HG03103 (cell line): Measurements from ENCODE around the gene NBR1.
A peak's percentile ranks its signal among the peaks of the same experiment; 100 is the strongest.
"Not testable (repeated sequence)": the region's sequence is repeated elsewhere in the genome, so short reads cannot be mapped to it uniquely, and the experiment has no call there.

Source experiments
- ATAC-seq: cut with Tn5 transposase; IDR thresholded peaks from one replicate; pipeline ENCODE4 v1.9.1; 2021; ENCODE audit warnings: low read depth; ENCODE audit not compliant: unreplicated experiment

NBR1 gene, protein sequence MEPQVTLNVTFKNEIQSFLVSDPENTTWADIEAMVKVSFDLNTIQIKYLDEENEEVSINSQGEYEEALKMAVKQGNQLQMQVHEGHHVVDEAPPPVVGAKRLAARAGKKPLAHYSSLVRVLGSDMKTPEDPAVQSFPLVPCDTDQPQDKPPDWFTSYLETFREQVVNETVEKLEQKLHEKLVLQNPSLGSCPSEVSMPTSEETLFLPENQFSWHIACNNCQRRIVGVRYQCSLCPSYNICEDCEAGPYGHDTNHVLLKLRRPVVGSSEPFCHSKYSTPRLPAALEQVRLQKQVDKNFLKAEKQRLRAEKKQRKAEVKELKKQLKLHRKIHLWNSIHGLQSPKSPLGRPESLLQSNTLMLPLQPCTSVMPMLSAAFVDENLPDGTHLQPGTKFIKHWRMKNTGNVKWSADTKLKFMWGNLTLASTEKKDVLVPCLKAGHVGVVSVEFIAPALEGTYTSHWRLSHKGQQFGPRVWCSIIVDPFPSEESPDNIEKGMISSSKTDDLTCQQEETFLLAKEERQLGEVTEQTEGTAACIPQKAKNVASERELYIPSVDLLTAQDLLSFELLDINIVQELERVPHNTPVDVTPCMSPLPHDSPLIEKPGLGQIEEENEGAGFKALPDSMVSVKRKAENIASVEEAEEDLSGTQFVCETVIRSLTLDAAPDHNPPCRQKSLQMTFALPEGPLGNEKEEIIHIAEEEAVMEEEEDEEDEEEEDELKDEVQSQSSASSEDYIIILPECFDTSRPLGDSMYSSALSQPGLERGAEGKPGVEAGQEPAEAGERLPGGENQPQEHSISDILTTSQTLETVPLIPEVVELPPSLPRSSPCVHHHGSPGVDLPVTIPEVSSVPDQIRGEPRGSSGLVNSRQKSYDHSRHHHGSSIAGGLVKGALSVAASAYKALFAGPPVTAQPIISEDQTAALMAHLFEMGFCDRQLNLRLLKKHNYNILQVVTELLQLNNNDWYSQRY

DNA sequence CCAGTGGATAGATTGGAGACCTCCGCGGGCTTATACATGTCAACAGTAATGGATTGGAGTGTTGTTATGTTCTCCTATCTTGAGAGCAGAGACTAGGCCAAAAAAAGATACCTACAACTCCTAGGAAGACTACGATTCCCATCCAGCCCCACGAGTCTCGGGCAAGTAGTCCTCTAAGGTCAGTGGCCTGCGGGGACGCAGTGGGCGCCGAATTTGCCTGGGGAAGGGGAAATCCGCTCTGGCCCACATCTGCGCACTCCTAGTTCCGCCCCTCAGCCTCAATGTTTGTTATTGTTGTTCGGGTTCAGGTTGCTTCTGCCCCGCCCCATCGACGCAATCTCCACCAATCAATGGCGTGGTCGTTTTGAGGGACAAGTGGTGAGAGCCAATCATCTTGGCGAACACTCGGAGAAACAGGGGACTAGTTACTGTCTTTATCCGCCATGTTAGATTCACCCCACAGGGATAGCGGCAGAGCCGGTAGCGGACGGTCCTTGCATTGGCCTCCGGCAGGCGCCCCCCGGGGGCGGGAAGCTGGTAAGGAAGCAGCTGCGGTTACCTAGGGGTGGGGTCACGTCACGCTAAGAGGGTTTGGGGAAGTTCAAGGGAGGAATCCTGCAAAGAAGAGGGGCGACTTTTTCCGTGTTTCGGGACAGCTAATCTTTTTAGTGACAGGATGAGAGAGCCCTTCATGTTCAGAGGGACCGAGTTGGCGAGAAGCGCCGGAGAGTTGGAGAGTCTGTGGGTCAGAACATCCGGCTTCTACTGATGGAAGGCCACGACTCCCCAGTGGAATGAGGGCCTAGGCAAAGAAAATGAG, at the start of gene NBR1:
Gene NBR1 (plus strand): TSS at position 449 of the 820 bp plus-strand sequence. CDS start 4,586 bp downstream, outside the sequence.
- peak; percentile 75 for ATAC-seq

DNA sequence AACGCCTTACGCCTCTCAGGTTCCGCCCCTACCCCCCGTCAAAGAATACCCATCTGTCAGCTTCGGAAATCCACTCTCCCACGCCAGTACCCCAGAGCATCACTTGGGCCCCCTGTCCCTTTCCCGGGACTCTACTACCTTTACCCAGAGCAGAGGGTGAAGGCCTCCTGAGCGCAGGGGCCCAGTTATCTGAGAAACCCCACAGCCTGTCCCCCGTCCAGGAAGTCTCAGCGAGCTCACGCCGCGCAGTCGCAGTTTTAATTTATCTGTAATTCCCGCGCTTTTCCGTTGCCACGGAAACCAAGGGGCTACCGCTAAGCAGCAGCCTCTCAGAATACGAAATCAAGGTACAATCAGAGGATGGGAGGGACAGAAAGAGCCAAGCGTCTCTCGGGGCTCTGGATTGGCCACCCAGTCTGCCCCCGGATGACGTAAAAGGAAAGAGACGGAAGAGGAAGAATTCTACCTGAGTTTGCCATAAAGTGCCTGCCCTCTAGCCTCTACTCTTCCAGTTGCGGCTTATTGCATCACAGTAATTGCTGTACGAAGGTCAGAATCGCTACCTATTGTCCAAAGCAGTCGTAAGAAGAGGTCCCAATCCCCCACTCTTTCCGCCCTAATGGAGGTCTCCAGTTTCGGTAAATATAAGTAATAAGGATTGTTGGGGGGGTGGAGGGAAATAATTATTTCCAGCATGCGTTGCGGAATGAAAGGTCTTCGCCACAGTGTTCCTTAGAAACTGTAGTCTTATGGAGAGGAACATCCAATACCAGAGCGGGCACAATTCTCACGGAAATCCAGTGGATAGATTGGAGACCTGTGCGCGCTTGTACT, 45.7 kb upstream of the NBR1 start, which contains the start of gene BRCA1:
Gene BRCA1 (minus strand): TSS at position 232 of the 834 bp plus-strand sequence. CDS start 1,268 bp downstream, outside the sequence.
- ATAC-seq, result peak; percentile 96

DNA sequence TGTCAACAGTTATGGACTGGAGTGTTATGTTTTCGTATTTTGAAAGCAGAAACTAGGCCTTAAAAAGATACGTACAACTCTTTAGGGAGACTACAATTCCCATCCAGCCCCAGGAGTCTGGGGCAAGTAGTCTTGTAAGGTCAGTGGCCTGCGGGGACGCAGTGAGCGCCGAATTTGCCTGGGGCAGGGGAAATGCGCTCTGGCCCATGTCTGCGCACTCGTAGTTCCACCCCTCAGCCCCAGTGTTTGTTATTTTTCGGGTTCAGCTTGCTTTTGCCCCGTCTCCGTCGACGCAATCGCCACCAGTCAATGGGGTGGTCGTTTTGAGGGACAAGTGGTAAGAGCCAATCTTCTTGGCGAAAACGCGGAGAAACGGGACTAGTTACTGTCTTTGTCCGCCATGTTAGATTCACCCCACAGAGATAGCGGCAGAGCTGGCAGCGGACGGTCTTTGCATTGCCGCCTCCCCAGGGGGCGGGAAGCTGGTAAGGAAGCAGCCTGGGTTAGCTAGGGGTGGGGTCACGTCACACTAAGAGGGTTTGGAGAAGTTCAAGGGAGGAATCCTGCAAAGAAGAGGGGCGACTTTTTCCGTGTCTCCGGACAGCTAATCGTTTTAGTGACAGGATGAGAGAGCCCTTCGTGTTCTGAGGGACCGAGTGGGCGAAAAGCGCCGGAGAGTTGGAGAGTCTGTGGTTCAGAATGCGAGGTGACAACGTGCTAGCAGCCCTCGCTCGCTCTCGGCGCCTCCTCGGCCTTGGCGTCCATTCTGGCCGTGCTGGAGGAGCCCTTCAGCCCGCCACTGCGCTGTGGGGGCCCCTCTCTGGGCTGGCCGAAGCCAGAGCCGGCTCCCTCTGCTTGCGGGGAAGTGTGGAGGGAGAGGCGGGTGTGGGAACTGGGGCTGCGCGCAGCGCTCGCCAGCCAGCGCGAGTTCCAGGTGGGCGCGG, 44.8 kb upstream of the NBR1 start:
- no peak for ATAC-seq

DNA sequence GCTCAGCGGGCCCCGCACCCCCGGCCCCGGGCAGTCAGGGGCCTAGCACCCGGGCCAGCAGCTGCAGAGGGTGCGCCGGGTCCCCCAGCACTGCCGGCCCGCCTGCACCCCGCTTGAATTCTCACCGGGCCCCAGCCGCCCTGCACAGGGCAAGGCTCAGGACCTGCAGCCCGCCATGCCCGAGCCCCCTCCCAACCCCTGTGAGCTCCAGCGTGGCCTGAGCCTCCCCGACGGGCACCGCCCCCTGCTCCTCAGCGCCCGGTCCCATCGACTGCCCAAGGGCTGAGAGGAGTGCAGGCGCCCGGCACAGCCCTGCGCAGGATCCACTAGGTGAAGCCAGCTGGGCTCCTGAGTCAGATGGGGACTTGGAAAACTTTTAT, 44.1 kb upstream of the NBR1 start:
- ATAC-seq, result no peak

DNA sequence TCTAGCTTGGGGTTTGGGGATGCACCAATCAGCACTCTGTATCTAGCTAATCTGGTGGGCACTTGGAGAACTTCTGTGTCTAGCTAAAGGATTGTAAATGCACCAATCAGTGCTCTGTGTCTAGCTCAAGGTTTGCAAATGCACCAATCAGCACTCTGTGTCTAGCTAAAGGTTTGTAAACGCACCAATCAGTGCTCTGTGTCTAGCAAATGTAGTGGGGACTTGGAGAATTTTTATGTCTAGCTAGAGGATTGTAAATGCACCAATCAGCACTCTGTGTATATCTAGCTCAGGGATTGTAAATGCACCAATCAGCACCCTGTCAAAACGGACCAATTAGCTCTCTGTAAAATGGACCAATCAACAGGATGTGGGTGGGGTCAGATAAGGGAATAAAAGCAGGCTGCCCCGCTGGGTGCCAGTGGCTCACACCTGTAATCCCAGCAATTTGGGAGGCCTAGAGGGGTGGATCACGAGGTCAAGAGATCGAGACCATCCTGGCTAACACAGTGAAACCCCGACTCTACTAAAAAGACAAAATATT, 43.6 kb upstream of the NBR1 start:
- ATAC-seq, result not testable (repeated sequence)

DNA sequence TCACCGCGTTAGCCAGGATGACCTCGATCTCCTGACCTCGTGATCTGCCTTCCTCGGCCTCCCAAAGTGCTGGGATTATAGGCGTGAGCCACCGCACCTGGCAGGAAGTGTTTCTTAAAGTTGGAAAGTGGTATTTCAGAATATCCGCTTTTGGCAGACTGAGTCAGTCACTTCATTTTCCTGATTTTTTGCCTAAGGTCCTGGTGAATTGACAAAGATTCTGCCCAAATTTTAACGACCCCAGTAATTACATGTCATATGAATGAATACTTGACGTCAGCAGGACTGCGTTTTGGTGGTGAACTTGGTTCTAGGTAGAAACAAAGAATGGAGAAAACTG, 41.4 kb upstream of the NBR1 start:
- no peak for ATAC-seq

DNA sequence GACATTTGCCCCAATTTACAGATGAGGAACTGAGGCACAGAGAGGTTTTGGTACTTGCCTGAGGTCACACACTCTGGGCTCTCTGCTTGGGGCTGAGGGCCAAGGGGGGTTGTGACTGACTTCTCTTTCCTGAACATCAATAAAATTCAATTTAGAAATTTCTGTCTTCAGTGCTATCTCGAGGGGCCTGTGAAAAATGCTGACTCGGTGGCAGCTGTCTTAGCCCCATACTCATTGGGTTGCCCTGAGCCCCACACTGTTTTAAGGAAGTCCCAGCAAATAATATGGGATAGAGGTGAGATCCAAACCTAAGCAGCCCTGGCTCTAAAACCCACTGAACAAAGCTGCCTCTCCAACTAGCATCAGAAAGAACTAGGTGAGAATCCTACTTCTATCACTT, 38.9 kb upstream of the NBR1 start:
- no peak for ATAC-seq

DNA sequence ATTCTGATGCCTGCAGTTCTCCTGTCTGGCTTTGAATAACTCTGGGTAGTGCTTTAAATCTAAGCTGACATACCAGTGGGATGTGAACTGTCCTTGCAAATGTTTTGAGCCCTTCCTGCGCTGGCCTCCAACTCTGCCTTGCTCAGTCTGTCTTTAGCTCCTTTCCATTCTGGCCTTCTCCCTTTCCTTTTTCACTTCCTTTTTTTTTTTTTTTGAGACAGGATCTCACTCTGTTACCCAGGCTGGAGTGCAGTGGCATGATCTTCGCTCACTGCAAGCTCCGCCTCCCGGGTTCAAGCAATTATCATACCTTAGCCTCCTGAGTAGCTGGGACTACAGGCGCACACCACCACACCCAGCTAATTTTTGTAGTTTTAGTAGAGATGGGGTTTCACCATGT, 37.6 kb upstream of the NBR1 start:
- not testable (repeated sequence) for ATAC-seq

DNA sequence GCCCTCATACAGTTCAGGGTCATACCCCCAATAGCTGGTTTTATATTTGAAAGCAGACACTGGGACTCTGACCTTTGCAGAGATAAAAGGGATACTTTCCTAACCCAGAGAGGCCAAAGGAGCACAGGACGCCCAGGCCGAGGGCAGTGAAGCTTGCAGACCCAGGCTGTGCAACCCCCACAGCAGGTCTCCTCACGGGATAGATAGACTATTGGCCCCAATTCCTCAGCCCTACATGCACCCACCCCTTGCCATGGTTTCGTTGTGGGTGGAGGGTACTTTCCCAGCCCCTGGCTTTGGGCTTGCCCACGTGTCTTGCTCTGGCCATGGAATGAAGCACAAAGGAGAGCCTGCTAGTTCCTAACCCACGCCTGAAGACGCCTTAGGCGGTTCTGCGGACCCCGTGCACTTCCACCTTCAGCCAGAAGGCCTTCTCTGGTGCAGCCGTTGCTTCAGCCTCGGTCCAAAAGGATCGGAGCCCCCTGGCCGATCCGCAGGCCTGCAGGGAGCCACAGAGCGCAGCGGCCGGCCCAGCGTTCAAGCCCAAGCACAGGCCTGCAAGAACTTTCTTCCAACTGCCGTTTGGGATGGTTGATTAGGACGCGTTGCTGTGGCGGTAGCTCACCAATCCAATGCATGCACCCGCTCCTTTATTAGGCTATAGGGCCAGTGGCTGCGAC, 36.1 kb upstream of the NBR1 start:
- ATAC-seq, result no peak

DNA sequence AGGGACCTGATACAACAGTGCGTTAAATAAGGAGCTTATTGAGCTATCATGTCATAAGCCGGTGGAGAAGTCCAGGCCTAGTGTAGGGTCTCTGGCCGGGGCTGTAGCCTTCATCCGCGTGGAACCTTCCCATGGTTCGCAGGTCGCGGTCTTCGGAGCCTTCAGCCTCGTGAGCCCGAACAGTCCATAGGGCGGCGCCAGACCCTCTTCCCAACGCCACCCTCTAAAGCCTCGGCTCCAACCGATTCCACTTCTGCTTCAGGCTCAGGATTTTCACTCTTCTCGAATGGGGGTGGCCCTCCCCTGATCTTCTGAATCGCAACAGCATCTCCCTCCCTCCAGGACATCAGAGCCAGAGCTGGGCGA, 35.6 kb upstream of the NBR1 start:
- ATAC-seq, result no peak

DNA sequence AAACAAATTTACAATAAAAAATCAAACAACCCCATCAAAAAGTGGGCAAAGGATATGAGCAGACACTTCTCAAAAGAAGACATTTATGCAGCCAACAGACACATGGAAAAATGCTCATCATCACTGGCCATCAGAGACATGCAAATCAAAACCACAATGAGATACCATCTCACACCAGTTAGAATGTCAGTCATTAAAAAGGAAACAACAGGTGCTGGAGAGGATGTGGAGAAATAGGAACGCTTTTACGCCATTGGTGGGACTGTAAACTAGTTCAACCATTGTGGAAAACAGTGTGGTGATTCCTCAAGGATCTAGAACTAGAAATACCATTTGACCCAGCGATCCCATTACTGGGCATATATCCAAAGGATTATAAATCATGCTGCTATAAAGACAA, 34.4 kb upstream of the NBR1 start:
- ATAC-seq, result not testable (repeated sequence)

DNA sequence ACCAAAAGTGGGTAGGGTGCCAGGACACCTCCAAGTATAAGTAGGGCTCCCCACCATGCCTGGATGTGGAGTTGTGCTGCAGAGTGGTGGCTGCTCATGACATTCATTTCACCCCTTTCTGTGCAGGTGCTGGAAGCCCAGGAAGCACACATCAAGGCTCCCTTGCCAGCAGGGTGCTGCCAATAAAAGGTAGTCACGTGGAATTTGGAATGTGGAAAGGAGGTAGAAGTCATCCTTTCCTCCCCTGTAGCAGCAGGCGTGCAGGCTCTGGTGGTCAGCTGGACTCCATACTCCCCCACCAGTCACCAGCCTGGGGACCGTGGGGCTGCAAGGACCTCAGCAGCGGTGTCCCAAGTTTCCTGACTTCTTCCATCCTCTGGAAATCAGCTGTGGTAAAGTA, 32.5 kb upstream of the NBR1 start:
- ATAC-seq, result not testable (repeated sequence)

DNA sequence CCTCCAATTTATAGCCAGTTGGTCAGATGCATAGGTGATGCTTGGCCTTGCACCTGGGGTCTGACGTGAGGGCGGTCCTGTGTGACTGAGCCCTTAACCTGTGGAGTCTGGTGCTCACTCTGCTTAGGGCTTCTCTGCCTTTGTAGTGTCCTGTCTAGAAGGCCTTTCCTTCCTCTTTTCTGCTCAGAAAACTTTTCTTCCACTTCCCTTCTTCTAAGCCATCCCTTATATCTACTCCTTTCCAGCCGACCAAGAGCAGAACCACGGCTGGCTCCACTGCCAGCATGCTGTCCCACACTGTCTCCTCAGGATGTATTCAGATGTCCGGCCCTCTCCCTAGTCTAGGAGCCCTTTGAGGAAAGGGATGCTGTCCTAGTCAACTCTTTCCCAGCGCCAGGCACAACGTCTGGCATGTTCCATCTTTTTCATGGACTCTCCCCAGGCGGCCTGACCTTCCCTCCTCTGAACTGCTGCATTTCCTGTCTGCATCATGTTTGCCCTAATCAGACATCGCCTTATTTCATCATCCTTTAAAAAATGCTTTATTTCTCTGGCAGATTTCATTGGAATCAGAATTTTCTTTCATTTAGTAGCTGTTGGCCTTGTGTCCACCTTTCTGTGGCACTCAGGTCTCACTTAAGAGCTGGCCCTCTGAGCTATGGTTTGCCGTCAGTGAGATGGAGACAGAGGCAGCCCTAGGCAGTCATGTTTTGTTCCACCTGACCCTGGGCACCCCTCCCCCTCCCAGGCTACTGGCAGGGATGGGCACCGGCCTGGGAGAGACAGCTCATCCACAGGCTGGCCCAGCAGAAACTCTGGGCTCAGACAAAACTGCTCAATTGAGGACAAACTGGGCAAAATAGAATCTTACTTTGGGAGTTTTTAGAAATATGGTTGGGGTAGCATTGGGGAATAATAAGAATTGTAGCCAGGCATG, 30.4 kb upstream of the NBR1 start:
- no peak for ATAC-seq

DNA sequence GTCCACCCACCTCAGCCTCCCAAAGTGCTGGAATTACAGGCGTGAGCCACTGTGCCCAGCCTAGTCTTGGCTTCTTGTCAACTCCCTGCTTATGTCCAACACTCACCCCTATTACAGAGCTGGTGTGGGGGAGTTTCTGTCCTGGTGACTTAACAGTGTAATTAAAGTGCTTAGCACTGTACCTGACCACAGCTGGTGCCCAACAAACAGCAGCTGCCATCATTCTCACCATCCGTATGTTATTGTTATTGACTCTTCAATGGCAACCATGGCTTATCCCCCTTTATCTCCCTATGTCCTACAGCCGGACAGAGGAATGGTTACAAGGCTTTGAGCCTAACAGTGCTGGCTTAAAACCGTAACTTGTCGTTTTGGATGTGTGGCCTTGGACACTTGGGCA, 28.9 kb upstream of the NBR1 start:
- ATAC-seq, result no peak

DNA sequence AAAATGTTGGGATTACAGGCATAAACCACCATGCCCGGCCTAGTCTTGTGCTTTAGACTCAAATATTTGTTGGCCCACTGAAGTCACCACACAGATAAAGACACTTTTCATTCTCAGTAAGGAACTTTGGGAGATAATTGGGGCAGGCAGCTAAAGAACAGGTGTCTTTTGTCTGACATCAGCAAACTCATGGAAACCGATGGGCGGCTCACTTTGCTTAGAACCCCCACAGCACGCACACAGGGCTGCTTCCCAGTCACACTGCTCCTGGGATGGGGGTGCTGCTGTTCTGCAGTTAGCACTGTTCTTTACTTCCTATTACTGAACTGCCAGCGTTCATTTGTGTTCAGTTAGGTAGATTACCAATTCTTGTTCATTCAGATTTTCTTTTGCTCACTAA, 27.8 kb upstream of the NBR1 start:
- ATAC-seq, result no peak

DNA sequence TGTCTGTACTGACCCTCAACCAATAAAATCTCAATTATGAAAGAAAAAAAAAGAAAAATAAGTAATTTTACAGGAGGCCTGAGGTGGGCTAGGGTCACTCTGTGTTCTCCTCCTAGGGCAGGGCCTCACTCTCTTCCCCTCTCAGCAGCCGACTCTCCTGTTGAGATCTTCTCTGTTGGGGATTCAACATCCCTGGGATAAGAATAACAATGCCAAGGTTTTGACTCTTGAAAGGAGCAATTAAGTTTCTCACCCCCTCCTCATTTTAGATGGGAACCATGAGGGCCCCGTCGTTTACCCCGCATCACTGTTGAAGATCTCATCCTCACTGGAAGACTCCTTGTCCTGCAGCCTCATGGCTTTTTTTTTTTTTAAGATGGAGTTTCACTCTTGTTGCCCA, 24.4 kb upstream of the NBR1 start:
- no peak for ATAC-seq
